K562 (cell line): Measurements from ENCODE around the gene KDELR3. TPM values are rescaled to one million over a fixed set of nuclear protein-coding genes. Genes with fewer than 3 reads are reported as not detected.

Source experiments
- ATAC-seq: fragments of 200-7000 bp; cut with Tn5 transposase; 3 replicates; pipeline ENCODE4 v1.9.1; 2020; ENCODE audit warnings: moderate library complexity
- BruUV-seq: library from RNA; stranded (reverse); fragments of 400-500 nt; replicated peaks from 2 replicates; lab custom pipeline; 2021; lab: Mats Ljungman, UMichigan
- CTCF ChIA-PET: fragments of 300-600 bp; formaldehyde crosslinking; extraction: SDS; loops from one replicate; lab custom pipeline; 2021; ENCODE audit warnings: low intra/inter-chr PET ratio; lab: Yijun Ruan, JAX
- POLR2A ChIA-PET: fragments of 300-600, 350-650 bp; sonication (Branson Sonifier 250); formaldehyde crosslinking; extraction: SDS; loops from one replicate; lab custom pipeline; 2021; ENCODE audit warnings: antibody characterized with exemption, inconsistent platforms; lab: Yijun Ruan, JAX
- DNase-seq, 4 experiments: peaks; one replicate each; pipeline versions ENCODE4 v3.0.0 to v3.0.0-alpha.2; 2011 to 2018; ENCODE audit warnings: low spot score in 3 of 4, mixed read lengths in 3 of 4; ENCODE audit errors: extremely low read depth in 1 of 4
- FAIRE-seq: peaks from 2 replicates; lab custom pipeline; 2011; peaks lifted over from hg19 to GRCh38; lab: Jason Lieb, UNC
- H2AFZ ChIP-seq: 2 replicates; pipeline ENCODE4 v1.6.0; 2011; ENCODE audit warnings: low read depth, low read length, control low read depth, inconsistent platforms
- H3K27ac ChIP-seq: fragments of 200-600 bp; 3 replicates; pipeline ENCODE4 v1.8.0; 2011; ENCODE audit warnings: low read depth, mild to moderate bottlenecking, control low read depth, inconsistent platforms, low read length, moderate library complexity, mixed read lengths; ENCODE audit errors: extremely low read depth
- H3K27me3 ChIP-seq, 2 experiments: fragments of 300-600 bp in 1 of 2; 2 replicates in 1 of 2; 3 replicates in 1 of 2; pipeline versions ENCODE4 v1.6.0 to v1.8.0; 2011; ENCODE audit warnings: inconsistent platforms in 2 of 2, low read length in 2 of 2, mild to moderate bottlenecking in 1 of 2, mixed read lengths in 1 of 2, moderate library complexity in 1 of 2; ENCODE audit not compliant: control insufficient read depth in 2 of 2, insufficient read depth in 2 of 2
- H3K36me3 ChIP-seq: fragments of 300-600 bp; 3 replicates; pipeline ENCODE4 v1.8.0; 2011; ENCODE audit warnings: mild to moderate bottlenecking, low read length, inconsistent platforms; ENCODE audit not compliant: control insufficient read depth, insufficient read depth
- H3K4me1 ChIP-seq, 2 experiments: fragments of 200-600 bp in 1 of 2; replicated peaks in 1 of 2; 2 replicates in 1 of 2; 3 replicates in 1 of 2; pipeline versions ENCODE4 v1.5.1 to v1.8.0; 2011; ENCODE audit warnings: inconsistent platforms in 2 of 2, low read length in 2 of 2, mild to moderate bottlenecking in 1 of 2, mixed read lengths in 1 of 2, moderate library complexity in 1 of 2; ENCODE audit not compliant: control insufficient read depth in 2 of 2, insufficient read depth in 2 of 2
- H3K4me2 ChIP-seq: 2 replicates; pipeline ENCODE4 v1.6.1; 2011; ENCODE audit warnings: low read length, control low read depth, inconsistent platforms, mixed read lengths; ENCODE audit not compliant: insufficient read depth
- H3K4me3 ChIP-seq: fragments of 200-600 bp; sonication (generic), shearing (Covaris generic); 2 replicates; pipeline ENCODE4 v1.5.1; 2016; ENCODE audit warnings: control low read depth, inconsistent platforms
- H3K79me2 ChIP-seq: fragments of 200-600 bp; 3 replicates; pipeline ENCODE4 v1.8.0; 2011; ENCODE audit warnings: low read length, inconsistent platforms; ENCODE audit not compliant: control insufficient read depth, insufficient read depth
- H3K9ac ChIP-seq, 2 experiments: 2 replicates each; pipeline versions ENCODE4 v1.6.0 to v1.6.1; 2011; ENCODE audit warnings: low read depth in 2 of 2, low read length in 2 of 2, control low read depth in 1 of 2, inconsistent platforms in 1 of 2, mild to moderate bottlenecking in 1 of 2, mixed read lengths in 1 of 2; ENCODE audit not compliant: insufficient read depth in 1 of 2
- H3K9me1 ChIP-seq: one replicate; pipeline ENCODE4 v1.6.0; 2011; ENCODE audit warnings: inconsistent platforms, mild to moderate bottlenecking, low read length, moderate library complexity; ENCODE audit not compliant: control insufficient read depth, insufficient read depth
- H3K9me3 ChIP-seq: replicated peaks from 2 replicates; pipeline ENCODE4 v1.5.1; 2011; ENCODE audit warnings: low read depth, low read length, inconsistent platforms; ENCODE audit not compliant: control insufficient read depth, insufficient read depth
- H4K20me1 ChIP-seq: replicated peaks from 2 replicates; pipeline ENCODE4 v1.6.1; 2011; ENCODE audit warnings: low read length, inconsistent platforms, mixed read lengths; ENCODE audit not compliant: control insufficient read depth, insufficient read depth
- ESRRA ChIP-seq: fragments of 450-650 bp; IDR thresholded peaks from 2 replicates; pipeline ENCODE4 v1.6.1; 2014; ENCODE audit warnings: low read depth, mild to moderate bottlenecking, moderate library complexity, borderline replicate concordance
- HLTF ChIP-seq: fragments of 450-650 bp; IDR thresholded peaks from 2 replicates; pipeline ENCODE4 v1.6.1; 2016
- HSF4 ChIP-seq: fragments of 250-450 bp; sonication (Bioruptor Pico); IDR thresholded peaks from 2 replicates; pipeline ENCODE4 v2.1.2; 2022; ENCODE audit warnings: mild to moderate bottlenecking, moderate library complexity, borderline replicate concordance
- MAZ ChIP-seq, 2 experiments: fragments of 450-650 bp in 1 of 2; sonication (generic) in 1 of 2; formaldehyde crosslinking; IDR thresholded peaks in 1 of 2; conservative IDR thresholded peaks in 1 of 2; 2 replicates each; pipeline versions ENCODE4 v1.4.0 to v1.5.0; 2020; ENCODE audit warnings: mild to moderate bottlenecking in 1 of 2, missing genetic modification reagents in 1 of 2
- ZBED1 ChIP-seq: IDR thresholded peaks from 2 replicates; pipeline ENCODE4 v1.6.1; 2014
- ZFPM2 ChIP-seq: fragments of 250-450 bp; sonication (Bioruptor Pico); IDR thresholded peaks from 2 replicates; pipeline ENCODE4 v1.5.1; 2022; ENCODE audit warnings: mild to moderate bottlenecking
- WGBS: fragments of 100-300 bp; shearing (Covaris generic); methylation state at CpG from one replicate; pipeline ENCODE4 v1.1.6; 2016; ENCODE audit warnings: low coverage, mixed read lengths; ENCODE audit not compliant: insufficient coverage; ENCODE audit errors: missing lambda C conversion rate; 5-methylcytosine and 5-hydroxymethylcytosine counted together
- in situ Hi-C: fragments of 300-500 bp; cut with MboI; formaldehyde crosslinking; loops from 4 replicates; pipeline ENCODE4 v1.15.0; 2018; ENCODE audit warnings: inconsistent platforms, mixed read lengths
- intact Hi-C: fragments of 100-400 bp; cut with micrococcal nuclease; formaldehyde crosslinking; loops from 2 replicates; pipeline ENCODE4 v1.14.2; 2022
- polyA plus RNA-seq, 8 experiments: library from polyadenylated mRNA; depleted of rRNA in 4 of 8; stranded (reverse) in 5 of 8; unstranded in 3 of 8; fragments of >200 nt; fragmentation: Nextera tagmentation in 2 of 8; fragmentation: Illumina TruSeq in 1 of 8; extraction: Ambion mirVana in 2 of 8; extraction: Trizol in 1 of 8; gene quantifications; 2 replicates each; pipeline versions ENCODE4 v1.2.1 to v1.2.3, GENCODE V29; 2011 to 2014; ENCODE audit warnings: inconsistent platforms in 1 of 8, missing spikeins in 1 of 8
- total RNA-seq, 7 experiments: library from RNA; depleted of rRNA in 6 of 7; stranded (reverse); fragments of >200 nt in 6 of 7; fragmentation: Illumina TruSeq in 2 of 7; extraction: Trizol in 2 of 7; gene quantifications; 2 replicates each; pipeline versions ENCODE4 v1.2.1 to v1.2.3, GENCODE V29; 2011 to 2021; ENCODE audit warnings: low replicate concordance in 1 of 7
- TF ChIP-seq, protein P1 (sequence below): fragments of 450-650 bp; IDR thresholded peaks from 2 replicates; pipeline ENCODE4 v1.6.1; 2018; ENCODE audit warnings: mild to moderate bottlenecking, low read depth; ENCODE audit not compliant: partially characterized antibody
- TF ChIP-seq, protein P2 (sequence below): sonication (generic); formaldehyde crosslinking; IDR thresholded peaks from 2 replicates; pipeline ENCODE4 v1.8.0; 2022; ENCODE audit warnings: missing genetic modification reagents, mild to moderate bottlenecking, borderline replicate concordance
- TF ChIP-seq, protein P3 (sequence below): fragments of 250-450 bp; sonication (Bioruptor Pico); IDR thresholded peaks from 2 replicates; pipeline ENCODE4 v1.5.0; 2021
- TF ChIP-seq, protein P4 (sequence below): sonication (generic); formaldehyde crosslinking; IDR thresholded peaks from 2 replicates; pipeline ENCODE4 v1.8.0; 2023; ENCODE audit warnings: mild to moderate bottlenecking, missing genetic modification reagents
- TF ChIP-seq, protein P5 (sequence below): IDR thresholded peaks from 3 replicates; pipeline ENCODE4 v1.6.1; 2011; ENCODE audit warnings: borderline replicate concordance, mild to moderate bottlenecking; ENCODE audit not compliant: insufficient read length, insufficient read depth
- TF ChIP-seq, protein P6 (sequence below): sonication (generic); formaldehyde crosslinking; IDR thresholded peaks from 2 replicates; pipeline ENCODE4 v1.8.1; 2023; ENCODE audit warnings: mild to moderate bottlenecking, missing genetic modification reagents, moderate library complexity

The KDELR3 gene
- total and polyA plus RNA-seq, 9 of the 15 experiments (the other 6 are each of a cell fraction or from before 2014, with no cell fraction given): 7.1 to 44.8 (median 9.6) TPM

DNA sequence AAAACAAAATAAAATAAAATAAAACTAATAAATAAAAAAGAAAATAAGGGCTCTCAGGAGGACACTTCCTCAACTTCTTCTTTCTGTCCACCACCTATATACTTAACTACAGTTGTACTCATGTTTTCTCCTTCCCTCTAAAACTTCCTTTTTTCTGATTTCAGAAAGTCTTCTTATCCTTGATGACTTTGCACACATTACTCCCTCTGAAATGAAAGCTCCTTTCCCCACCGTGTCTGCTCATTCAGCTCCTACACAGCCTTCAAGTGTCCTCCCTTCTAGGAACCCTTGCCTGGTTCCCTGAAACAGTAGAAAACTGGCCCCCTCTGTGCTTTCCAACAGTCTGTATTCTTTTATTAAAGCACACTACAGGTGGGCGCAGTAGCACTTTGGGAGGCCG, 56.5 kb downstream of the KDELR3 start:
- DNase-seq (no peak), FAIRE-seq (no peak), ATAC-seq (peak; percentile 51; the same call in 2 of the 3 replicates)
- WGBS: 21% methylated on average over 3 of the region's 3 CpGs
- Histone ChIP-seq H3K9me1 (no peaks in the 10 kb centered on the region), H3K9ac (peak overlapping the region in 1 of 2 experiments; percentile 45; a peak in 1 of 4 replicates), H3K79me2 (no peaks in the 10 kb centered on the region), H3K36me3 (no peaks in the 10 kb centered on the region), H3K27me3 (no peaks in the 10 kb centered on the region), H3K4me2 (no peak overlapping the region), H3K4me1 (no peaks in the 10 kb centered on the region; a peak in 2 of 5 replicates), H4K20me1 (no peaks in the 10 kb centered on the region), H3K9me3 (no peaks in the 10 kb centered on the region), H3K27ac (peak overlapping the region; percentile 52; the same call in 2 of the 3 replicates), H2AFZ (peak overlapping the region; percentile 77), H3K4me3 (no peak overlapping the region)
- ChIA-PET POLR2A (interaction anchor here (0.7 to 2.5 kb wide), 3 partner anchors 10 to 640 kb away, joined by 3 to 11 read pairs (median 6); no protein-coding TSS in a partner anchor), CTCF (no interaction called here)
- in situ Hi-C loops (no loop called here), intact Hi-C loops (no loop called here)
- TF ChIP-seq, protein P1, sequence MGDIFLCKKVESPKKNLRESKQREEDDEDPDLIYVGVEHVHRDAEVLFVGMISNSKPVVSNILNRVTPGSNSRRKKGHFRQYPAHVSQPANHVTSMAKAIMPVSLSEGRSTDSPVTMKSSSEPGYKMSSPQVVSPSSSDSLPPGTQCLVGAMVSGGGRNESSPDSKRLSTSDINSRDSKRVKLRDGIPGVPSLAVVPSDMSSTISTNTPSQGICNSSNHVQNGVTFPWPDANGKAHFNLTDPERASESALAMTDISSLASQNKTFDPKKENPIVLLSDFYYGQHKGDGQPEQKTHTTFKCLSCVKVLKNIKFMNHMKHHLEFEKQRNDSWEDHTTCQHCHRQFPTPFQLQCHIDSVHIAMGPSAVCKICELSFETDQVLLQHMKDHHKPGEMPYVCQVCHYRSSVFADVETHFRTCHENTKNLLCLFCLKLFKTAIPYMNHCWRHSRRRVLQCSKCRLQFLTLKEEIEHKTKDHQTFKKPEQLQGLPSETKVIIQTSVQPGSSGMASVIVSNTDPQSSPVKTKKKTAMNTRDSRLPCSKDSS: no peak
- TF ChIP-seq, protein P2, sequence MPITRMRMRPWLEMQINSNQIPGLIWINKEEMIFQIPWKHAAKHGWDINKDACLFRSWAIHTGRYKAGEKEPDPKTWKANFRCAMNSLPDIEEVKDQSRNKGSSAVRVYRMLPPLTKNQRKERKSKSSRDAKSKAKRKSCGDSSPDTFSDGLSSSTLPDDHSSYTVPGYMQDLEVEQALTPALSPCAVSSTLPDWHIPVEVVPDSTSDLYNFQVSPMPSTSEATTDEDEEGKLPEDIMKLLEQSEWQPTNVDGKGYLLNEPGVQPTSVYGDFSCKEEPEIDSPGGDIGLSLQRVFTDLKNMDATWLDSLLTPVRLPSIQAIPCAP: no peak
- TF ChIP-seq ZFPM2 (CRISPR knock-in tag) (no peak), ZBED1 (no peak), MAZ (CRISPR knock-in tag; conservative IDR thresholded peaks at IDR 0.05 in 1 of 2, IDR thresholded peaks at IDR 0.05 in 1 of 2) (no peak), HSF4 (no peak), HLTF (no peak), ESRRA (no peak)
- TF ChIP-seq, protein P3, sequence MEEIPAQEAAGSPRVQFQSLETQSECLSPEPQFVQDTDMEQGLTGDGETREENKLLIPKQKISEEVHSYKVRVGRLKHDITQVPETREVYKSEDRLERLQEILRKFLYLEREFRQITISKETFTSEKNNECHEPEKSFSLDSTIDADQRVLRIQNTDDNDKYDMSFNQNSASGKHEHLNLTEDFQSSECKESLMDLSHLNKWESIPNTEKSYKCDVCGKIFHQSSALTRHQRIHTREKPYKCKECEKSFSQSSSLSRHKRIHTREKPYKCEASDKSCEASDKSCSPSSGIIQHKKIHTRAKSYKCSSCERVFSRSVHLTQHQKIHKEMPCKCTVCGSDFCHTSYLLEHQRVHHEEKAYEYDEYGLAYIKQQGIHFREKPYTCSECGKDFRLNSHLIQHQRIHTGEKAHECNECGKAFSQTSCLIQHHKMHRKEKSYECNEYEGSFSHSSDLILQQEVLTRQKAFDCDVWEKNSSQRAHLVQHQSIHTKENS (CRISPR knock-in tag): no peak
- TF ChIP-seq, protein P4, sequence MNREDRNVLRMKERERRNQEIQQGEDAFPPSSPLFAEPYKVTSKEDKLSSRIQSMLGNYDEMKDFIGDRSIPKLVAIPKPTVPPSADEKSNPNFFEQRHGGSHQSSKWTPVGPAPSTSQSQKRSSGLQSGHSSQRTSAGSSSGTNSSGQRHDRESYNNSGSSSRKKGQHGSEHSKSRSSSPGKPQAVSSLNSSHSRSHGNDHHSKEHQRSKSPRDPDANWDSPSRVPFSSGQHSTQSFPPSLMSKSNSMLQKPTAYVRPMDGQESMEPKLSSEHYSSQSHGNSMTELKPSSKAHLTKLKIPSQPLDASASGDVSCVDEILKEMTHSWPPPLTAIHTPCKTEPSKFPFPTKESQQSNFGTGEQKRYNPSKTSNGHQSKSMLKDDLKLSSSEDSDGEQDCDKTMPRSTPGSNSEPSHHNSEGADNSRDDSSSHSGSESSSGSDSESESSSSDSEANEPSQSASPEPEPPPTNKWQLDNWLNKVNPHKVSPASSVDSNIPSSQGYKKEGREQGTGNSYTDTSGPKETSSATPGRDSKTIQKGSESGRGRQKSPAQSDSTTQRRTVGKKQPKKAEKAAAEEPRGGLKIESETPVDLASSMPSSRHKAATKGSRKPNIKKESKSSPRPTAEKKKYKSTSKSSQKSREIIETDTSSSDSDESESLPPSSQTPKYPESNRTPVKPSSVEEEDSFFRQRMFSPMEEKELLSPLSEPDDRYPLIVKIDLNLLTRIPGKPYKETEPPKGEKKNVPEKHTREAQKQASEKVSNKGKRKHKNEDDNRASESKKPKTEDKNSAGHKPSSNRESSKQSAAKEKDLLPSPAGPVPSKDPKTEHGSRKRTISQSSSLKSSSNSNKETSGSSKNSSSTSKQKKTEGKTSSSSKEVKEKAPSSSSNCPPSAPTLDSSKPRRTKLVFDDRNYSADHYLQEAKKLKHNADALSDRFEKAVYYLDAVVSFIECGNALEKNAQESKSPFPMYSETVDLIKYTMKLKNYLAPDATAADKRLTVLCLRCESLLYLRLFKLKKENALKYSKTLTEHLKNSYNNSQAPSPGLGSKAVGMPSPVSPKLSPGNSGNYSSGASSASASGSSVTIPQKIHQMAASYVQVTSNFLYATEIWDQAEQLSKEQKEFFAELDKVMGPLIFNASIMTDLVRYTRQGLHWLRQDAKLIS: no peak
- TF ChIP-seq, protein P5, sequence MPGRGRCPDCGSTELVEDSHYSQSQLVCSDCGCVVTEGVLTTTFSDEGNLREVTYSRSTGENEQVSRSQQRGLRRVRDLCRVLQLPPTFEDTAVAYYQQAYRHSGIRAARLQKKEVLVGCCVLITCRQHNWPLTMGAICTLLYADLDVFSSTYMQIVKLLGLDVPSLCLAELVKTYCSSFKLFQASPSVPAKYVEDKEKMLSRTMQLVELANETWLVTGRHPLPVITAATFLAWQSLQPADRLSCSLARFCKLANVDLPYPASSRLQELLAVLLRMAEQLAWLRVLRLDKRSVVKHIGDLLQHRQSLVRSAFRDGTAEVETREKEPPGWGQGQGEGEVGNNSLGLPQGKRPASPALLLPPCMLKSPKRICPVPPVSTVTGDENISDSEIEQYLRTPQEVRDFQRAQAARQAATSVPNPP: no peak
- TF ChIP-seq, protein P6, sequence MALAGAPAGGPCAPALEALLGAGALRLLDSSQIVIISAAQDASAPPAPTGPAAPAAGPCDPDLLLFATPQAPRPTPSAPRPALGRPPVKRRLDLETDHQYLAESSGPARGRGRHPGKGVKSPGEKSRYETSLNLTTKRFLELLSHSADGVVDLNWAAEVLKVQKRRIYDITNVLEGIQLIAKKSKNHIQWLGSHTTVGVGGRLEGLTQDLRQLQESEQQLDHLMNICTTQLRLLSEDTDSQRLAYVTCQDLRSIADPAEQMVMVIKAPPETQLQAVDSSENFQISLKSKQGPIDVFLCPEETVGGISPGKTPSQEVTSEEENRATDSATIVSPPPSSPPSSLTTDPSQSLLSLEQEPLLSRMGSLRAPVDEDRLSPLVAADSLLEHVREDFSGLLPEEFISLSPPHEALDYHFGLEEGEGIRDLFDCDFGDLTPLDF (CRISPR knock-in tag): no peak
- no TSS peak for BruUV-seq
